ENCODE results near the gene HSF4.

DNA sequence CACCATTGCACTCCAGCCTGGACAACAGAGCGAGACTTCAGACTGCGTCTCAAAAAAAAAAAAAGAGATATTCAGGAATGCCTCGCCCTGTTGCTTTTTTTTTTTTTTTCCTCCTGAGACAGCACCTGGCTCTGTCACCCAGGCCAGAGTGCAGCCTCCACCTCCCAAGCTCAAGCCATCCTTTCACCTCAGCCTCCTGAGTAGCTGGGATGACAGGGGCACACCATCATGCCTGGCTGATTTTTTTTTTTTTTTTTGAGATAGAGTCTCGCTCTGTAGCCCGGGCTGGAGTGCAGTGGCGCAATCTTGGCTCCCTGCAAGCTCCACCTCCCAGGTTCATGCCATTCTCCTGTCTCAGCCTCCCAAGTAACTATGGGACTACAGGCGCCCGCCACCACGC is 46.8 kb upstream of the HSF4 start:
- TF ChIP-seq SP1 (IDR thresholded peaks at IDR 0.05), result no peak
- TF ChIP-seq FOXM1 (IDR thresholded peaks at IDR 0.05; ENCODE audit: borderline replicate concordance), result no peak
- no peak for TF ChIP-seq FOXK2 (IDR thresholded peaks at IDR 0.05)
- TF ChIP-seq ARNT (IDR thresholded peaks at IDR 0.05), result no peak
- no peak for TF ChIP-seq NFRKB (IDR thresholded peaks at IDR 0.05)
- no peak for TF ChIP-seq ELF4 (IDR thresholded peaks at IDR 0.05)
- TF ChIP-seq BHLHE40 (IDR thresholded peaks at IDR 0.05; ENCODE audit: borderline replicate concordance), result no peak
- TF ChIP-seq LEF1 (IDR thresholded peaks at IDR 0.05; ENCODE audit: borderline replicate concordance), result no peak
- TF ChIP-seq SUZ12 (IDR thresholded peaks at IDR 0.05), result no peak
- no peak for TF ChIP-seq TARDBP (IDR thresholded peaks at IDR 0.05)
- TF ChIP-seq L3MBTL2 (conservative IDR thresholded peaks at IDR 0.05), result no peak
- TF ChIP-seq FOXA1 (IDR thresholded peaks at IDR 0.05), result no peak
